Fibroblast of lung (primary cell): Measurements from ENCODE around the gene PRSS33. TPM values are rescaled to one million over a fixed set of nuclear protein-coding genes. Genes with fewer than 3 reads are reported as not detected.

Experiments used
- DNase-seq, 2 donors: peaks; one replicate each; pipeline versions ENCODE4 v3.0.0 to v3.0.0-alpha.2; 2010; ENCODE audit warnings: low read depth in 2 of 2
- H2AFZ ChIP-seq: 2 replicates; pipeline ENCODE4 v1.5.1; 2012; ENCODE audit warnings: low read length, control low read depth, inconsistent platforms
- H3K27ac ChIP-seq: 2 replicates; pipeline ENCODE4 v1.5.1; 2011; ENCODE audit warnings: low read length, control low read depth; ENCODE audit not compliant: insufficient read depth
- H3K27me3 ChIP-seq: 2 replicates; pipeline ENCODE4 v1.5.1; 2011; ENCODE audit warnings: mild to moderate bottlenecking, low read length; ENCODE audit not compliant: control insufficient read depth, insufficient read depth
- H3K36me3 ChIP-seq: 2 replicates; pipeline ENCODE4 v1.5.1; 2011; ENCODE audit warnings: low read length; ENCODE audit not compliant: control insufficient read depth, insufficient read depth
- H3K4me1 ChIP-seq: 2 replicates; pipeline ENCODE4 v1.5.1; 2011; ENCODE audit warnings: low read length; ENCODE audit not compliant: control insufficient read depth, insufficient read depth; ENCODE audit errors: extremely low read depth
- H3K4me2 ChIP-seq: 2 replicates; pipeline ENCODE4 v1.5.1; 2011; ENCODE audit warnings: low read length, control low read depth; ENCODE audit not compliant: insufficient read depth; ENCODE audit errors: extremely low read depth
- H3K4me3 ChIP-seq, 4 experiments: fragments of 200-600 bp in 1 of 4; sonication (generic) in 1 of 4; replicated peaks in 1 of 4; 2 replicates each; pipeline ENCODE4 v1.5.1; 2011 to 2016; ENCODE audit warnings: low read length in 4 of 4, low read depth in 3 of 4, mild to moderate bottlenecking in 3 of 4, control low read depth in 2 of 4, inconsistent platforms in 1 of 4, mixed read lengths in 1 of 4; ENCODE audit not compliant: insufficient read depth in 1 of 4; ENCODE audit errors: control extremely low read depth in 1 of 4
- H3K79me2 ChIP-seq: 2 replicates; pipeline ENCODE4 v1.5.1; 2012; ENCODE audit warnings: mild to moderate bottlenecking, low read length, inconsistent platforms; ENCODE audit not compliant: control insufficient read depth, insufficient read depth
- H3K9ac ChIP-seq: 2 replicates; pipeline ENCODE4 v1.5.1; 2011; ENCODE audit warnings: mild to moderate bottlenecking, low read length, control low read depth; ENCODE audit not compliant: insufficient read depth
- H3K9me3 ChIP-seq: 2 replicates; pipeline ENCODE4 v1.5.1; 2012; ENCODE audit warnings: low read depth, low read length; ENCODE audit not compliant: control insufficient read depth, insufficient read depth
- H4K20me1 ChIP-seq: 2 replicates; pipeline ENCODE4 v1.5.1; 2011; ENCODE audit warnings: low read length; ENCODE audit not compliant: control insufficient read depth, insufficient read depth; ENCODE audit errors: extremely low read depth
- EZH2 ChIP-seq: IDR thresholded peaks from 2 replicates; pipeline ENCODE4 v1.5.1; 2012; ENCODE audit warnings: low read length, control low read depth, mild to moderate bottlenecking; ENCODE audit errors: missing control alignments
- polyA plus RNA-seq, 2 donors: library from polyadenylated mRNA; depleted of rRNA in 1 of 2; stranded (reverse) in 1 of 2; unstranded in 1 of 2; fragments of >200 nt; gene quantifications; 2 replicates each; pipeline ENCODE4 v1.2.1, GENCODE V29; 2011 to 2012; ENCODE audit warnings: missing spikeins in 1 of 2
- total RNA-seq: library from RNA; depleted of rRNA; stranded (reverse); fragments of >200 nt; gene quantifications from 2 replicates; pipeline ENCODE4 v1.2.1, GENCODE V29; 2014
- TF ChIP-seq, protein P1 (sequence below), 2 donors: IDR thresholded peaks in 1 of 2; conservative IDR thresholded peaks in 1 of 2; 1 replicate in 1 of 2; 2 replicates in 1 of 2; pipeline ENCODE4 v1.5.1; 2011 to 2012; ENCODE audit warnings: low read length in 2 of 2, control low read depth in 1 of 2, inconsistent platforms in 1 of 2, low read depth in 1 of 2, mild to moderate bottlenecking in 1 of 2

The PRSS33 gene
- total and polyA plus RNA-seq, 2 donors (not counting 1 experiment from before 2014, with no cell fraction given) = not detected

DNA sequence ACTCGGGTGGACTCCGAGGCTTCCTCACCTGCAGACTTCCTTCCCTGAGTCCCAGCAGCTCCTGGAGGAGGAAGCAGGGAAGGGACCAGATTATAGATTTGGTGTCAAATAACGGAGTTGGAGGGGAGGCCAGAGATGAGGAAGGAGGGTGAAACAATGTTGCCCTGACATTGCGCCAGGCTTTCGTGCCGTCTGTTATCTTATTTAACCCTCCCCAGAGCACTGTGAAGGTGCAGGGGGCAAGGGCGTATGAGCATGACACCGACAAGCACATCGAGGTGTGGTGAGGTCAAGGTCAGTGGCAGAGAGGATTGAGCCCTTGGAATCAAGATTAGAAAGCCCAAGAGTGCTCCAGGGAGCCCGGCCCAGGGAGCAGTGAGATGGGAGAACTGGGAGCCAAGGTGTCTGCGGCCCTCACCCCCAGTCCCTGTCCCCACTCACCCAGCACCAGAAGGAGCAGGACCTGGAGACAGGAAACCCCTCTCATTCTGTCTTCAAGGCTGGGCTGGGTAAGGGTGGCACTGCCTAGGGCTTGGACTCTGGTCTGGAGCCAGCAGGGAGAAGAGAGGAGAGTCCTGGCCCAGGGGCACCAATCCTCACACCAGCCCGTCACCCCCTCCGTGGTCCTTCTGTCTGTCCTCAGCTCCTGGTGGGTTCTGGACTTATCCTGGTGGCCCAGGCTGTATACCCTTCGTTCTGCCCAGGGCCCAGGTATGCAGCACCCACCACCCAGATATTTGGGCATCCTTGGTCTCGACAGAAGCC lies 1.1 kb downstream of the PRSS33 start:
- DNase-seq = no peak
- no peak overlapping the region for H3K9ac ChIP-seq
- H3K27ac ChIP-seq = no peak overlapping the region
- H3K27me3 ChIP-seq = peaks cover 35% of the 10 kb centered on the region
- no peak overlapping the region for H2AFZ ChIP-seq
- no peak for TF ChIP-seq EZH2
- TF ChIP-seq, protein P1, sequence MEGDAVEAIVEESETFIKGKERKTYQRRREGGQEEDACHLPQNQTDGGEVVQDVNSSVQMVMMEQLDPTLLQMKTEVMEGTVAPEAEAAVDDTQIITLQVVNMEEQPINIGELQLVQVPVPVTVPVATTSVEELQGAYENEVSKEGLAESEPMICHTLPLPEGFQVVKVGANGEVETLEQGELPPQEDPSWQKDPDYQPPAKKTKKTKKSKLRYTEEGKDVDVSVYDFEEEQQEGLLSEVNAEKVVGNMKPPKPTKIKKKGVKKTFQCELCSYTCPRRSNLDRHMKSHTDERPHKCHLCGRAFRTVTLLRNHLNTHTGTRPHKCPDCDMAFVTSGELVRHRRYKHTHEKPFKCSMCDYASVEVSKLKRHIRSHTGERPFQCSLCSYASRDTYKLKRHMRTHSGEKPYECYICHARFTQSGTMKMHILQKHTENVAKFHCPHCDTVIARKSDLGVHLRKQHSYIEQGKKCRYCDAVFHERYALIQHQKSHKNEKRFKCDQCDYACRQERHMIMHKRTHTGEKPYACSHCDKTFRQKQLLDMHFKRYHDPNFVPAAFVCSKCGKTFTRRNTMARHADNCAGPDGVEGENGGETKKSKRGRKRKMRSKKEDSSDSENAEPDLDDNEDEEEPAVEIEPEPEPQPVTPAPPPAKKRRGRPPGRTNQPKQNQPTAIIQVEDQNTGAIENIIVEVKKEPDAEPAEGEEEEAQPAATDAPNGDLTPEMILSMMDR (conservative IDR thresholded peaks at IDR 0.05 in 1 of 2, IDR thresholded peaks at IDR 0.05 in 1 of 2; ENCODE audit: low read depth in 1 of 2, low read length in 2 of 2) = no peak
- H3K4me2 ChIP-seq = no peak overlapping the region
- no peaks in the 10 kb centered on the region for H4K20me1 ChIP-seq
- no peaks in the 10 kb centered on the region for H3K9me3 ChIP-seq
- no peaks in the 10 kb centered on the region for H3K4me1 ChIP-seq
- no peaks in the 10 kb centered on the region for H3K79me2 ChIP-seq
- H3K4me3 ChIP-seq = no peak overlapping the region
- no peaks in the 10 kb centered on the region for H3K36me3 ChIP-seq

DNA sequence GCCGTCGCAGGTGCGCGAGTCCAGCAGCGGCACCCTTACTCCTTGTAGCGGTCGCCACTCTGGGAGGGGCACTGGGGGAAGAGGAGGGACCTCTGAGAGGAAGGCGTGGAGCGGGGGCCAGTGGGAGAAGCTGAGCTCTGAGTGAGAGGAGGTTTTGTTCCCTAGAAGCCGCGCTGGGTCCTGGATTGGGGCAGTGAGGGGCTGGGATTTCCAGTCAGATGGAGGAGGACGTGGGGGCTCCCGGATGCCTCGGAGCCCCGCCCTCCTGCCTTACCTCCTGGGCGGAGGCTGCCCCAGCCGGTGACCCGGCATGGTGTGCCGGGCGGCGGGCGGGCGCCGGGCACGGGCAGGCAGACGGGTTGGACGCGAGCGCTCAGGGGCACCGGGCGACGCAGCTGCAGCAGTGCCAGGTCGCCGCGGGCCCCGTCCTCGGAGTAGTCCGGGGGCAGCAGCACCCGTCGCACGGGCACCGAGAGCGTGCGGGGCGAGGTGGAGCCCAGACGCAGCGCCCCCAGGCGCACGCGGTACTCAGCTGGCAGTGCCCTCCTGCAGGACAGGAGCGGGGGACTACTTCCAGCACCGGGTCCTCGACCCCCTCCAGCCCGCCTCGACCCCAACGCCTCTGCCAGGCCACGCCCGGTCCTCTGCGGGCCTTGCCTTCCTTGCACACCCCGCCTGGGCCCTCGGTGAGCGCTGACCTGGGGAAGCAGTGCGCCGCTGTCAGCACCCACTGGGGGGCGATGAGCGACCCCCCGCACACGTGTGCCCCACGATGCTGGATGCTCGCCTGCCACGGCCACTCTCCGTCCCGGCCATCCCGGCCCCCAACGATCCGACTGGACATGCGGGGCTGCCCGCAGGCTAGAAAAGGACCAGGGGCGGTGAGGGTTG lies 2.0 kb downstream of the PRSS33 start:
- no peak overlapping the region for H2AFZ ChIP-seq
- no peaks in the 10 kb centered on the region for H3K4me1 ChIP-seq
- TF ChIP-seq EZH2 = no peak
- TF ChIP-seq, protein P1 (conservative IDR thresholded peaks at IDR 0.05 in 1 of 2, IDR thresholded peaks at IDR 0.05 in 1 of 2; ENCODE audit: low read depth in 1 of 2, low read length in 2 of 2) = no peak
- H4K20me1 ChIP-seq = no peaks in the 10 kb centered on the region
- DNase-seq = no peak
- H3K9me3 ChIP-seq = no peaks in the 10 kb centered on the region
- no peak overlapping the region for H3K9ac ChIP-seq
- H3K79me2 ChIP-seq = no peaks in the 10 kb centered on the region
- H3K27me3 ChIP-seq = peaks cover 30% of the 10 kb centered on the region
- no peak overlapping the region for H3K27ac ChIP-seq
- no peaks in the 10 kb centered on the region for H3K36me3 ChIP-seq
- H3K4me2 ChIP-seq = peak overlapping the region; percentile 51
- H3K4me3 ChIP-seq = no peak overlapping the region

- no peaks in the 10 kb centered on the region for H4K20me1 ChIP-seq
- no peak overlapping the region for H2AFZ ChIP-seq
- H3K79me2 ChIP-seq = no peaks in the 10 kb centered on the region
- peaks cover 28% of the 10 kb centered on the region for H3K27me3 ChIP-seq
- no peak for TF ChIP-seq EZH2
- TF ChIP-seq, protein P1 (conservative IDR thresholded peaks at IDR 0.05 in 1 of 2, IDR thresholded peaks at IDR 0.05 in 1 of 2; ENCODE audit: low read depth in 1 of 2, low read length in 2 of 2) = no peak
- H3K27ac ChIP-seq = no peak overlapping the region
- no peak for DNase-seq
- no peaks in the 10 kb centered on the region for H3K9me3 ChIP-seq
- H3K4me1 ChIP-seq = no peaks in the 10 kb centered on the region
- no peaks in the 10 kb centered on the region for H3K36me3 ChIP-seq
- no peak overlapping the region for H3K4me3 ChIP-seq
- no peak overlapping the region for H3K9ac ChIP-seq
- H3K4me2 ChIP-seq = no peak overlapping the region
Observed at GRCh38 chr16:2784358-2785100, 2.8 kb downstream of the PRSS33 start.
